ENCODE measurements around the gene SMARCD1.
A peak's percentile ranks its signal among the peaks of the same experiment; 100 is the strongest.

SMARCD1 gene

GRCh38 chr12:50110762-50111351, 25.7 kb downstream of the SMARCD1 start:
- no peak overlapping the region for H3K4me3 ChIP-seq (IDR thresholded peaks at IDR 0.05; ENCODE audit: insufficient read depth, low read depth, low read length)
- peak overlapping the region; percentile 53 for H2AFZ ChIP-seq (ENCODE audit: low read depth)
- peak overlapping the region; percentile 50 for H3K9ac ChIP-seq
- H4K20me1 ChIP-seq (ENCODE audit: insufficient read depth) = no peaks in the 10 kb centered on the region
- H3K4me1 ChIP-seq (ENCODE audit: low read depth, poor library complexity, severe bottlenecking) = peaks cover 50% of the 10 kb centered on the region
- H3K4me2 ChIP-seq = peak overlapping the region; percentile 93
- H3K79me2 ChIP-seq (ENCODE audit: insufficient read depth, low read depth) = peaks cover 32% of the 10 kb centered on the region
- TF ChIP-seq CTCF (conservative IDR thresholded peaks at IDR 0.05; ENCODE audit: low read depth, low read length) = no peak
- H3K27ac ChIP-seq = peak overlapping the region; percentile 92
- no peaks in the 10 kb centered on the region for H3K27me3 ChIP-seq (ENCODE audit: insufficient read depth, low read depth)
- H3K36me3 ChIP-seq (ENCODE audit: insufficient read depth) = no peaks in the 10 kb centered on the region

- Histone ChIP-seq H3K9ac (peak overlapping the region; percentile 50; the same call in 1 of the 2 replicates), H4K20me1 (ENCODE audit: insufficient read depth) (no peaks in the 10 kb centered on the region), H3K4me1 (ENCODE audit: low read depth, poor library complexity, severe bottlenecking) (peaks cover 50% of the 10 kb centered on the region), H3K4me3 (IDR thresholded peaks at IDR 0.05; ENCODE audit: insufficient read depth, low read depth, low read length) (no peak overlapping the region), H3K4me2 (peak overlapping the region; percentile 93), H2AFZ (ENCODE audit: low read depth) (peak overlapping the region; percentile 53), H3K36me3 (ENCODE audit: insufficient read depth) (no peaks in the 10 kb centered on the region), H3K79me2 (ENCODE audit: insufficient read depth, low read depth) (peaks cover 37% of the 10 kb centered on the region), H3K27me3 (ENCODE audit: insufficient read depth, low read depth) (no peaks in the 10 kb centered on the region), H3K27ac (peak overlapping the region; percentile 92)
- TF ChIP-seq CTCF (conservative IDR thresholded peaks at IDR 0.05; ENCODE audit: low read depth, low read length) = 0 out of 2 replicates have a peak, but pooled peaks have one; percentile 88
Observed at GRCh38 chr12:50111395-50111692, 26.2 kb downstream of the SMARCD1 start.

DNA sequence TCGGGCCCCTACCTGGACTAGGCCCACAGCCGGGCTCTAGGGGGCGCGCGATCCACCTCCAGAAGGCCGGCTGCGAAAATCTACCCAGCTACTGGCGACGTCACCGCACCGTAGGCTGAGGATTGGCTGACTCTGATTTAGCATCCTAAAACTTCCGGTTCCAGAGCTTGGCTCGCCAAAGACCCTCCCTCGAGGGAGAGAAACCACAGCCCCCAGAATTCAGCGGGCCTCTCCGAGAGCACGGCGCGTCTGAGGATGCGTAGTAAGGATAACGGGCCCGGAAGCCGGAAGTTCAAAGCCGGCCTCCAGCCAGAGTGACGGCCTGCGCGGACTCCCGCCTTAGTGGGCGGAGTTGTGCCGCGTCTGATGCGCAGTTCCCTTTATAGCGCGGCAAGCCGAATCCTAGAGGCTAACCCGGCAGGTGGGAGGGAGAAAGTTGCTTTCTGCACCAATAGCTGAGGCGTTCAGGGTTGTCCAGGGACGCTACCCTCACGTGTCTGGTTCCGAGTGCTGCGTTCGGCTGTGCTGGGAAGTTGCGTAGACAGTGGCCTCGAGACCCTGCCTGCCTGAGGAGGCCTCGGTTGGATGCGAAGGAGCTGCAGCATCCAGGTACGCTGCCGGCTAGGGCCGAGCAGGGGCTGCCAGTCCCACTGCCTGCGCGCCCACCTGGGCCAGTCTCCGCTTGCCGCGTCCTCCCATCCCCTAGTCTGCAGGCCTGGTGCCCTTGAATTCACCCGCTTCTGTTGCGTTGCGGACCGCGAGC, 26.7 kb downstream of the SMARCD1 start, which contains the start of gene COX14:
Gene COX14, plus strand, starts transcription at position 544 of the 763 bp plus-strand sequence. CDS start 7,808 bp downstream, outside the sequence.
- Histone ChIP-seq H3K27ac (peak within 1 kb of the TSS; percentile 92), H4K20me1 (ENCODE audit: insufficient read depth) (no peaks in the 10 kb centered on the region), H3K27me3 (ENCODE audit: insufficient read depth, low read depth) (no peaks in the 10 kb centered on the region), H3K36me3 (ENCODE audit: insufficient read depth) (no peaks in the 10 kb centered on the region), H3K9ac (peak within 1 kb of the TSS; percentile 68; the same call in 1 of the 2 replicates), H3K4me1 (ENCODE audit: low read depth, poor library complexity, severe bottlenecking) (peaks cover 50% of the 10 kb centered on the region), H3K79me2 (ENCODE audit: insufficient read depth, low read depth) (peaks cover 42% of the 10 kb centered on the region), H3K4me2 (peak within 1 kb of the TSS; percentile 93), H3K4me3 (IDR thresholded peaks at IDR 0.05; ENCODE audit: insufficient read depth, low read depth, low read length) (no peak within 1 kb of the TSS), H2AFZ (ENCODE audit: low read depth) (peak within 1 kb of the TSS; percentile 64)
- TF ChIP-seq CTCF (conservative IDR thresholded peaks at IDR 0.05; ENCODE audit: low read depth, low read length) = peak; percentile 33

- peaks cover 46% of the 10 kb centered on the region for H3K79me2 ChIP-seq (ENCODE audit: insufficient read depth, low read depth)
- H2AFZ ChIP-seq (ENCODE audit: low read depth) = peak overlapping the region; percentile 64; the same call in 1 of the 2 replicates
- H3K27ac ChIP-seq = peak overlapping the region; percentile 74
Observed at GRCh38 chr12:50112456-50113218, 27.5 kb downstream of the SMARCD1 start.

More at GRCh38 chr12:50112456-50113218, 27.5 kb downstream of the SMARCD1 start:
- TF ChIP-seq CTCF (conservative IDR thresholded peaks at IDR 0.05; ENCODE audit: low read depth, low read length) = no peak
- no peaks in the 10 kb centered on the region for H3K27me3 ChIP-seq (ENCODE audit: insufficient read depth, low read depth)
- H3K9ac ChIP-seq = peak overlapping the region; percentile 68; the same call in 1 of the 2 replicates
- peak overlapping the region; percentile 74 for H3K4me2 ChIP-seq
- no peaks in the 10 kb centered on the region for H4K20me1 ChIP-seq (ENCODE audit: insufficient read depth)
- no peak overlapping the region for H3K4me3 ChIP-seq (IDR thresholded peaks at IDR 0.05; ENCODE audit: insufficient read depth, low read depth, low read length)
- H3K36me3 ChIP-seq (ENCODE audit: insufficient read depth) = no peaks in the 10 kb centered on the region
- peaks cover 50% of the 10 kb centered on the region for H3K4me1 ChIP-seq (ENCODE audit: low read depth, poor library complexity, severe bottlenecking)
